WERI-Rb-1 (cell line): ENCODE results near the gene TATDN2.
A peak's percentile ranks its signal among the peaks of the same experiment; 100 is the strongest.

ENCODE experiments used
- DNase-seq: peaks from one replicate; pipeline ENCODE4 v3.0.0-alpha.2; 2020
- H3K27ac ChIP-seq: fragments of 250-450 bp; sonication (Bioruptor Pico); 2 replicates; pipeline ENCODE4 v1.5.1; 2020; ENCODE audit warnings: mild to moderate bottlenecking, moderate library complexity
- H3K27me3 ChIP-seq: fragments of 250-450 bp; sonication (Bioruptor Pico); 2 replicates; pipeline ENCODE4 v1.5.1; 2021; ENCODE audit warnings: mild to moderate bottlenecking, low read depth, moderate library complexity; ENCODE audit not compliant: insufficient read depth, severe bottlenecking
- H3K36me3 ChIP-seq: fragments of 250-450 bp; sonication (Bioruptor Pico); 2 replicates; pipeline ENCODE4 v1.5.1; 2020; ENCODE audit warnings: mild to moderate bottlenecking, moderate library complexity
- H3K4me3 ChIP-seq: 2 replicates; pipeline ENCODE4 v1.5.1; 2011; ENCODE audit warnings: low read depth, mild to moderate bottlenecking, control low read depth, low read length
- H3K9me3 ChIP-seq: fragments of 250-450 bp; sonication (Bioruptor Pico); 2 replicates; pipeline ENCODE4 v1.5.1; 2021; ENCODE audit warnings: mild to moderate bottlenecking, moderate library complexity; ENCODE audit not compliant: severe bottlenecking
- CTCF ChIP-seq: IDR thresholded peaks from 2 replicates; pipeline ENCODE4 v1.5.1; 2011; ENCODE audit warnings: low read depth, mild to moderate bottlenecking, control low read depth, inconsistent platforms, low read length

The TATDN2 gene

GRCh38 chr3:10287936-10288574 is 39.8 kb downstream of the TATDN2 start:
- H3K9me3 ChIP-seq: no peaks in the 10 kb centered on the region

GRCh38 chr3:10288575-10288960 is 40.3 kb downstream of the TATDN2 start:
- no peak for DNase-seq
- H3K9me3 ChIP-seq: no peaks in the 10 kb centered on the region
- no peak for TF ChIP-seq CTCF
- H3K4me3 ChIP-seq: no peak overlapping the region
- H3K27ac ChIP-seq: no peak overlapping the region
- H3K36me3 ChIP-seq: peaks cover 9% of the 10 kb centered on the region
- no peaks in the 10 kb centered on the region for H3K27me3 ChIP-seq

More at GRCh38 chr3:10287936-10288574, 39.8 kb downstream of the TATDN2 start:
- H3K27ac ChIP-seq: no peak overlapping the region
- H3K27me3 ChIP-seq: no peaks in the 10 kb centered on the region
- DNase-seq: no peak
- H3K36me3 ChIP-seq: peaks cover 14% of the 10 kb centered on the region
- no peak overlapping the region for H3K4me3 ChIP-seq
- TF ChIP-seq CTCF: no peak

GRCh38 chr3:10289077-10289476 is 40.8 kb downstream of the TATDN2 start:
- H3K36me3 ChIP-seq: peaks cover 6% of the 10 kb centered on the region
- H3K27ac ChIP-seq: no peak overlapping the region
- H3K9me3 ChIP-seq: no peaks in the 10 kb centered on the region
- H3K27me3 ChIP-seq: no peaks in the 10 kb centered on the region
- H3K4me3 ChIP-seq: no peak overlapping the region
- TF ChIP-seq CTCF: no peak
- no peak for DNase-seq

- H3K36me3 ChIP-seq: peaks cover 6% of the 10 kb centered on the region
- no peaks in the 10 kb centered on the region for H3K9me3 ChIP-seq
- peak; percentile 37 for DNase-seq
- no peak for TF ChIP-seq CTCF
- H3K27me3 ChIP-seq: no peaks in the 10 kb centered on the region
- H3K4me3 ChIP-seq: no peak overlapping the region
- H3K27ac ChIP-seq: no peak overlapping the region
Measured at GRCh38 chr3:10289787-10290355, 41.6 kb downstream of the TATDN2 start.

GRCh38 chr3:10290481-10291176 is 42.4 kb downstream of the TATDN2 start:
- Histone ChIP-seq H3K36me3 (peaks cover 6% of the 10 kb centered on the region), H3K4me3 (no peak overlapping the region), H3K9me3 (no peaks in the 10 kb centered on the region), H3K27me3 (no peaks in the 10 kb centered on the region), H3K27ac (no peak overlapping the region)
- no peak for DNase-seq
- no peak for TF ChIP-seq CTCF
